ENCODE results near the gene KCNJ14.

KCNJ14 gene

GRCh38 chr19:48509467-48510194 is 54.3 kb downstream of the KCNJ14 start:
- peak; percentile 11 to 21 for DNase-seq

- peak; percentile 29 to 58 for DNase-seq
Measured at GRCh38 chr19:48510421-48511268, 55.3 kb downstream of the KCNJ14 start.

- DNase-seq: no peak
Measured at GRCh38 chr19:48511321-48511731, 56.0 kb downstream of the KCNJ14 start.

- no peak for DNase-seq
Measured at GRCh38 chr19:48511800-48512503, 56.6 kb downstream of the KCNJ14 start, which contains the start of gene LMTK3. TSS of gene LMTK3 (minus strand) at chr19:48511835. CDS start at chr19:48511576, 259 bp downstream.

GRCh38 chr19:48512504-48513288 is 57.3 kb downstream of the KCNJ14 start:
- peak; percentile 36 to 57 for DNase-seq

GRCh38 chr19:48513289-48514122 is 58.1 kb downstream of the KCNJ14 start:
- DNase-seq: peak; percentile 44 to 68

GRCh38 chr19:48514123-48514458 is 58.7 kb downstream of the KCNJ14 start:
- no peak for DNase-seq

GRCh38 chr19:48516536-48516935 is 61.2 kb downstream of the KCNJ14 start:
- no peak for DNase-seq
